Measurements from ENCODE around the gene BORCS5. TPM values are rescaled to one million over a fixed set of nuclear protein-coding genes. Genes with fewer than 3 reads are reported as not detected.

The BORCS5 gene
- total and polyA plus RNA-seq, 8 donors = 7.7 to 13.5 (median 9.1) TPM

GRCh38 chr12:12510551-12510950 lies 153.7 kb downstream of the BORCS5 start:
- Histone ChIP-seq H3K27ac (no peak overlapping the region), H3K4me3 (no peak overlapping the region), H3K36me3 (no peaks in the 10 kb centered on the region), H3K4me1 (peaks cover 19 to 39% of the 10 kb centered on the region in 2 donors), H3K9me3 (no peaks in the 10 kb centered on the region), H3K27me3 (no peaks in the 10 kb centered on the region)
- DNase-seq = no peak
- intact Hi-C loops (cut with DNase I) = no loop called here
- no peak for ATAC-seq
- TF ChIP-seq, protein P1, sequence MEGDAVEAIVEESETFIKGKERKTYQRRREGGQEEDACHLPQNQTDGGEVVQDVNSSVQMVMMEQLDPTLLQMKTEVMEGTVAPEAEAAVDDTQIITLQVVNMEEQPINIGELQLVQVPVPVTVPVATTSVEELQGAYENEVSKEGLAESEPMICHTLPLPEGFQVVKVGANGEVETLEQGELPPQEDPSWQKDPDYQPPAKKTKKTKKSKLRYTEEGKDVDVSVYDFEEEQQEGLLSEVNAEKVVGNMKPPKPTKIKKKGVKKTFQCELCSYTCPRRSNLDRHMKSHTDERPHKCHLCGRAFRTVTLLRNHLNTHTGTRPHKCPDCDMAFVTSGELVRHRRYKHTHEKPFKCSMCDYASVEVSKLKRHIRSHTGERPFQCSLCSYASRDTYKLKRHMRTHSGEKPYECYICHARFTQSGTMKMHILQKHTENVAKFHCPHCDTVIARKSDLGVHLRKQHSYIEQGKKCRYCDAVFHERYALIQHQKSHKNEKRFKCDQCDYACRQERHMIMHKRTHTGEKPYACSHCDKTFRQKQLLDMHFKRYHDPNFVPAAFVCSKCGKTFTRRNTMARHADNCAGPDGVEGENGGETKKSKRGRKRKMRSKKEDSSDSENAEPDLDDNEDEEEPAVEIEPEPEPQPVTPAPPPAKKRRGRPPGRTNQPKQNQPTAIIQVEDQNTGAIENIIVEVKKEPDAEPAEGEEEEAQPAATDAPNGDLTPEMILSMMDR (IDR thresholded peaks at IDR 0.05) = no peak

- H3K9me3 ChIP-seq = no peaks in the 10 kb centered on the region
- ATAC-seq = no peak
- H3K36me3 ChIP-seq = no peaks in the 10 kb centered on the region
- intact Hi-C loops (cut with DNase I) = no loop called here
- no peak for DNase-seq
- no peak overlapping the region for H3K4me3 ChIP-seq
- no peaks in the 10 kb centered on the region for H3K27me3 ChIP-seq
- H3K4me1 ChIP-seq = peaks cover 18 to 34% of the 10 kb centered on the region in 2 donors
- TF ChIP-seq, protein P1 (IDR thresholded peaks at IDR 0.05) = no peak
- no peak overlapping the region for H3K27ac ChIP-seq
These were observed 154.3 kb downstream of the BORCS5 start for GRCh38 chr12:12511021-12511783.

DNA sequence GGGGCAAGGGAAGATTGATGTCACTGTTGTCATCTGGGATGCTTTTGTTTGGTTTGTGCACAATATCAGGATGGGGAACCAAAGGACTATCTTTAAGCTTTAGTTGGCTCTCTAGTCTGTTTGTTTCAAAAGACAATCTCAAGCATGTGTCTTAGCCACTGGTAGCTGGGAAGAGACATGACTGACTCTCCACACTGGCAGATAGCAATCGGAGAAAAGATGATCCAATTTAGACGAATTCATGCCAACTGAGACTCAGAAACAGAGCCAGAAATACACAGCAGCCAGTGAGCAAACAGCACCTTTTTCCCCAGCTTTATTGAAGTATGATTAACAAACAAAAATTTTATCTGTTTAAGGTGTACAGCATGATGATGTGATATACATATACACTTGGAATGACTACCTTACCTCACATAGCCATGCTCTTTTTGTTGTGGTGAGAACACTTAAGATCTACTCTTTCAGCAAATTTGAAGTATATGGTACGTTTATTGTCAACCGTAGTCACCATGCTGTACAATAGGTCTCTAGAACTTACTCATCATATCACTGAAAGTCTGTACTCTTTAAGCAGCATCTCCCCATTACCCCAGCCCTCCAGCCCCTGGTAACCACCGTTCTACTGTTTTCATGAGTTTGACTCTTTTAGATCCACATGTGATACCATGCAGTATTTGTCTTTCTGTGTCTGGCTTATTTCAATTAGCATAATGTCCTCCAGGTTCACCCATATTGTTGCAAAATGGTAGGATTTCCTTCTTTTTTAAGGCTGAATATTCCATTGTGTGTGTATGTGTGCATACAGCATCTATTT lies 155.2 kb downstream of the BORCS5 start:
- no peak overlapping the region for H3K4me3 ChIP-seq
- no peak for DNase-seq
- TF ChIP-seq, protein P1 (IDR thresholded peaks at IDR 0.05) = no peak
- H3K36me3 ChIP-seq = peaks cover 0 to 5% of the 10 kb centered on the region in 2 donors
- no peaks in the 10 kb centered on the region for H3K27me3 ChIP-seq
- ATAC-seq = no peak
- intact Hi-C loops (cut with DNase I) = no loop called here
- peaks cover 9 to 28% of the 10 kb centered on the region in 2 donors for H3K4me1 ChIP-seq
- no peak overlapping the region for H3K27ac ChIP-seq
- no peaks in the 10 kb centered on the region for H3K9me3 ChIP-seq

- TF ChIP-seq, protein P1 (IDR thresholded peaks at IDR 0.05) = no peak
- peaks cover 1 to 30% of the 10 kb centered on the region in 2 donors for H3K4me1 ChIP-seq
- peaks cover 0 to 14% of the 10 kb centered on the region in 2 donors for H3K36me3 ChIP-seq
- DNase-seq = no peak
- no peak for ATAC-seq
- intact Hi-C loops (cut with DNase I) = no loop called here
- H3K9me3 ChIP-seq = no peaks in the 10 kb centered on the region
- no peaks in the 10 kb centered on the region for H3K27me3 ChIP-seq
- H3K27ac ChIP-seq = no peak overlapping the region
- H3K4me3 ChIP-seq = no peak overlapping the region
These were observed 156.6 kb downstream of the BORCS5 start for GRCh38 chr12:12513416-12514006.

- peaks cover 0 to 22% of the 10 kb centered on the region in 2 donors for H3K4me1 ChIP-seq
- H3K27ac ChIP-seq = no peak overlapping the region
- ATAC-seq (no peak), DNase-seq (no peak)
- no peak overlapping the region for H3K4me3 ChIP-seq
- TF ChIP-seq, protein P1 (IDR thresholded peaks at IDR 0.05) = no peak
- no peaks in the 10 kb centered on the region for H3K9me3 ChIP-seq
- intact Hi-C loops (cut with DNase I) = no loop called here
- no peaks in the 10 kb centered on the region for H3K27me3 ChIP-seq
- H3K36me3 ChIP-seq = peaks cover 0 to 31% of the 10 kb centered on the region in 2 donors
These were observed 161.6 kb downstream of the BORCS5 start for GRCh38 chr12:12518464-12518845.
